GM19372 (cell line): ENCODE results near the gene MYO1B.
A peak's percentile ranks its signal among the peaks of the same experiment; 100 is the strongest.

ENCODE experiments used
- ATAC-seq: cut with Tn5 transposase; IDR thresholded peaks from one replicate; pipeline ENCODE4 v1.9.1; 2021; ENCODE audit warnings: mild to moderate bottlenecking, low read depth, moderate library complexity; ENCODE audit not compliant: unreplicated experiment

MYO1B gene

DNA sequence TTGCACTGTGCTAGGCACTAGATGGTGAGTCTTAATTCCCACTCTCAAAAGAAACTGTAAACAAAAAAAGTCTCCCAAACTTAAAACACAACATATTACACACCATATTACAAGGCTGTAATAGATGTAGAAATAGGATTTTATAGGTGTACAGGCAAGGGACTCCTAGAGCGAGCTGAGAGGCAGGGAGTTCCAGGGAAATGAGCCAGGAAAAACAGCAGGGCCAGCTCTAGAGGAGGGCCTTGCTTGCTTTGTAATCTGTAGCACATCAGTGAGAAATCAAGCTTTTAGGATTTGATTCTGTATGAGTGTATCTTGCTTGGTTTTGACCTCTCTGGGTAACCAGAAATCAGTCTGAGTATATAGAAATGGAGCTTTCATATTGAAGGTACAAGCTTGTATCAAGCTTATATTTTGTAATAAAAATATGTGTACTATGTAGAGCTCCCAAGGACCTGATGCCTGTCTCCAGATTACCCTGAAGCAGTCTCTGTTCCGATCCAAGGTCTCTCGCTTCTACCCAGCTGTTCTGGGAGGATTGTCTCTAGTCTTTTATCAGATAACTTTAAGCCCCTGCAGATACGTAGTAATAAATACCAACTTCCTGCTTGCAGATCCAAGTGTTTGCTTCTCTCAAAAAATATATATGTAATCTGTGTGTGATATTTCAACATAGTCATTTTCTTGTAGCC is 73.0 kb downstream of the MYO1B start:
- ATAC-seq, result no peak

DNA sequence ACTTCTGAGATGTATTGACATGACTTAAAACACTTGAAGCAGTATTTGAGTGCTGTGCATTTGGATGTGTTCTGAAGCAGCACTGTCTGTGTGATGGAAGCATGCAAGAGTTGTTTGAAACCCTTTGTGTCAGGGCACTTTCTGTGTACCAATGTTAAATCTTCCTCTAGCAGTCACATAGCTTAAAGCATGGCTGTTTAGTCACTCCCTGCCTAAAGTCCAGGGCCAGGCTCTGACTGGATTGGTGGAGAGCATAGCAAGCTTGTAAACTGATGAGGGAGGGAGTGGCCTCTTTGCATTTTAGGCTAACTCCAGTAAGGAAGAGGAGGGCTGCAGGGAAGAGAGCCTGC is 73.5 kb downstream of the MYO1B start:
- no peak for ATAC-seq

DNA sequence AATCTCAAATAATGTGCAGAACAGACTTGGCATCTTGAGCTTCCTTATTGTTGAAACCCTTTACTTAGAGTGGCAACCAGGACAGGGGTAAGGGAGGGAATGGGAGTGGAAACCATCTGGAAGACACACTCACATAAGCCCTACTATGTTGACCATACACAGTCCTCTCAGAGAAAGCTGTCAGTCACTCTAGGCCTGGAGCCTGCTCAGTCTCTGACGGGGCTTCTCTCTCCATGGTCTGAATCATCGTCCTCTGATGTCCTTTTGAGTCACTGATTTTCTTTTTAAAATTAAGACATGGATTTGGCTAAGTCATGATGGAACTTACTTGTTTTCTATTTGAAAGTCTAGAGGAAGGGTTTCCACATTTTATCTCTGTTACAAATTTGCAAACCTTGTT is 74.0 kb downstream of the MYO1B start:
- no peak for ATAC-seq

DNA sequence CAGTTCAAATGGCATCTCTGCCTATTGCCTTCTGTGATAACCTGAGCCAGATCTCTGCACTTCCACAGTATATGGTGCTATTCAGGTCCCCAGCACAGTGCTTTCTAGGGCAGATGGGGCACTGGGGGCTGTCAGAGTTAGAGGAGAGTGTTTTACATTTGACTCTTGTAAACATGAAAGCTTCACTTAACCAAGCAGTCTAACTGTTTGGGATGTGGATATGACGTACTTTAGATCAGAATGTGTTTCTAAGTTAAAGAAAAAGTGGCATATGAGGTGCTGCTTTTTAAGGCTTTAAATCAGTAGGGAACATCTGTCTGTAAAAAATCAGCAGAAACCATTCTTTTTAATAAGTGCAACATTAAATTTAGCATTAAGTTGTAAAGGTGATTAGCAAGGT is 75.7 kb downstream of the MYO1B start:
- ATAC-seq, result no peak

DNA sequence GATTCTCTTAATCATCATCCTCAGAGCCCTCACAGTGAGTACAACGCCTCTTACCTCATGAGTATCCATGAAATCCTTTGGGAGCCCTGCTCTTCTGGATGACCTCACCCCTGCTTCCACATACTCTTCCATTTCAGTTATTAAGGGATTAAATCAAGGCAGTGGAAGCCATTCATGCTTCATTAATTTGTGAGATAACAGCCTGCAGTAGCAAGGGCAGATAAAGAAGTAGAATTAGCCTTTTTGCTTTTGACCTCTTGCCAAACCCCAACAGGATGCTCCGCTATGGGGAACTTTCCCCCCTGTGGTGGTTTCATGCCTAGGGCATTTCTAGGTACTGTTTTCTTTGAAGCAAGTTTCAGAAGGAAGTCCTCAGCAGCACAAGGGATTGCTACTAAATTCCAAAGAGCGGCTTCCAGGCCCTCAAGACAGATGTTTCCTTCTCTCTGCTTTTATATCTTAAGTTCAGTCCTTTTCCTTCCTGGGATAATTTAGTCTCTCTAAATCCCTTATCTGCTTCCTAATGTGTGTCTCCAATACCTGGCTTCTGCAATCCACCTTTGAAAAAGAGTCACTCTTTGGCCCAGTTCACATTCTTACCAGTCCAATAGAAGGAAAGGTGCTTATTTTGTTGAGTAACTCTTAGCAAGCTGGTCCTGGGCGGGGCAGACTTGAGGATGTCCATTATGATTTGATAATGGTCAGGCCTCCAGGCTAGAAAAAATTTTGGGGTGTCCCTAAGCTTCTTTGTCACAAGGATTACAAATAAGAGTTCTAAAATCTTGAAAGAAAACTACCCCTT is 76.9 kb downstream of the MYO1B start:
- ATAC-seq, result peak; percentile 52

DNA sequence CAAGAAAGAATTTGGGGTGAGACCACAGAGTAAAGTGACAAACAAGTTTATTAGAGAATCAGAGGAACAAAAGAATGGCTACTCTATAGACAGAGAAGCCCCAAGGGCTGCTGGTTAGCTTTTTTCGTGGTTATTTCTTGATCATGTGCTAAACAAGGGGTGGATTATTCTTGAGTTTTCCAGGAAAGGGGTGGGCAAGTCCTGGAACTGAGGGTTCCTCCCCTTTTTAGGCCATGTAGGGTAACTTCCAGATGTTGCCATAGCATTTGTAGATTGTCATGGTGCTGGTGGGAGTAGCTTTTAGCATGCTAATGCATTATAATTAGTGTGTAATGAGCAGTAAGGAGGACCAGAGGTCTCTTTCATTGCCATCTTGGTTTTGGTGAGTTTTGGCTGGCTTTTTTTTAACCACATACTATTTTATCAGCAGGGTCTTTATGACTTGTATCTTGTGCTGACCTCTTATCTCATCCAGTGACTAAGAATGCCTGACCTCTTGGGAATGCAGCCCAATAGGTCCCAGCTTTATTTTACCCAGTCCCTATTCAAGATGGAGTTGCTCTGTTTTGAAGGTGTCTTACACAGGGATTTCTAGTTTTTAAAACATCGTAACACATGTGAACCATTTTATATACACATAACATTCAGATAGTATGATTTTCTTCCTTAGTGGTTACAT is 77.8 kb downstream of the MYO1B start:
- no peak for ATAC-seq

DNA sequence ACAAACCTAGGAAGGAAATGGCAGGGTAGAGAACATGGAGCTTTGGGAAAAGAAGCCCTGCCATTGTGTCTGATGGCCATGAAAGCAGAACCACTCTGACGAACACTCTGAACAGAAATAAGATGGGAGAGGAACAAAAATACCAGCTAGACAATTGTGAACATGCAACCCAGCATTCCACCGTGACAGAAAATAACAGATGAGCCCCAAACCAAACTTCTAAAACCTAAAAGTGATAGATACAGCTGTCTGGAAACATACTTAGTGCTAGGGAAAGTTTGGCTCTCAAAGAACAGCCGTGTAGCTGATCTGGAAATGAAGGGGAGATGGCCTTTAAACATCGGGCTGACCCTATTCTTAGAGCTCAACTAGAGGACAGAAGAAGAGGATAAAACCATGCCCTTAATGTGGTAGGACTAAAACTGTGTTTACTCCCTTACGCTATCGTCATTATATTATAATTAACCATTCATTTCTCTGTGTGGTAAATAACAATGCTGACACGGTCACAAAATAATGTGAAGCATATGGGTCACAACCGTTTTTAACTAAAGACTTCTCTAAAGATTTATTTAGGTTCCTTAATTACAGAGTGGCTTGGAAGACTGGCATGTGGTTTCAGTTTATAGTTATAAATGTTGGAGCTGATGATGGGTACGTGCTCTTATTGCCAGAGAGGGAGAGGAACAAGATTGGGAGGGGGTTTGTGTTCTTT is 80.6 kb downstream of the MYO1B start:
- ATAC-seq, result no peak

DNA sequence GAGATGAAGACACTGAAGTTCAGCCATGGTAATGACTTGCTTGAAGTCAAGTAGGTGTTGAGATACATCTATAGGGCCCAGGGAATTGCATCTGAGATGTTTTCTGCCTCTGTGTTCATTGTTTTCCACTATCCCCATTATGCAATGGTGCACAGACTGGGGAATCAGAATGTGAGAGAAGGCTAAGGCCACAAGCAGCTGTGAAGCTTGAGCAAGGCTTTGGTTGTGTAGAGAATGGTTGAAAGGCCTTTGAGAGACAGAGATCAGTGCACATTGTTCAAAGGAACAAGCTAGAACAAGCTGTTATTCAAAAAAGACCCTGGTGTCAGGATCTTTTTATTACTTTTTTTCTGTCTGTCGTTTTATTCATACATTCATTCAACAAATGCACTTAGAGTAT is 82.3 kb downstream of the MYO1B start:
- no peak for ATAC-seq

DNA sequence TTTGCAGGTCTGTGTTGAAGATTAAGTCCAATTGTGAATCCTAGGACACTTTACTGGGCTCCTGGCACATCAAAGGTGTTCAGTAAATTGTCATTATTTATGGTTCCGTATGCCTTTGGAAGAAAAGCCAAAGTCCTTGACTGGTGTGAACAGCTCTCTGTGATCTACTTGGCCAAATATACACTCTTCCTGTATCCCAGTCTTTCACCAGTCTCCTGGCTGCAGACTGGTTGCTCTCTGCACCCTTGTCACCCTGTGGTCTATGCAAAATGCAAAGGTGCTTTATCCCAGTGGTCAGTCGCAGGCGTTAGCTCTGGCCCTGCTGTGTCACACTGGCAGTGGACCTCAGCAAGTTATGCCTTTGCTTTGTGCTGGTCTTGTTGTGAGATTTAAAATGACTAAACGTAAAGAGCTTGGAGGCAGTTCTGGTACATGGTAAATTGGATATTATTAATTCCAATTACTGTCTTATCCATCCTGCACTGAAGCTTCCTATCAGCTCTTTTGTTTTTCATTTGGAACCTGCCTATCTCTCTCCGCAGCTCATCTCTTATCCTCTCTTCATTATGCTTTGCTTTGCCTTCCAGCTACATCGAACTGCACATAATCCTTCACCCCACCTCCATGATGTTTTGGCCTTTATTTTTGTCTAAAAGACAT is 83.1 kb downstream of the MYO1B start:
- ATAC-seq, result no peak

DNA sequence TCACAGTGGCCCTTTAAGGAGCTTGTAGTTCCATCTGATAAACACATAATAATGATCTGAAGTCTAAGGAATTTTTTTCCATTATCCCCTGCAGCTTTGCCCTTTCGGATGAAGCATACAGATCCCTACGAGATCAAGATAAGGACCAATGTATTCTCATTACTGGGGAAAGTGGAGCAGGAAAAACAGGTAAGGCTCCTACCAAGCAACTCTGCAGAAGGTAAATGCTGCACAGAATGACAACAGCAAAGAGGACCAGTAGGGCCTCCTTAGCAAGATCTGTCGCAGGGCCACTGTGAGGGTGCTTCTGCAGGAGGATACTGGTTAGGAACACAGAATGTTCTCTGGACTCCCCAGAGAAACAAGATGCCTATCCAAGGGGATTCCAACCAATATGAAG is 84.6 kb downstream of the MYO1B start:
- ATAC-seq, result no peak

DNA sequence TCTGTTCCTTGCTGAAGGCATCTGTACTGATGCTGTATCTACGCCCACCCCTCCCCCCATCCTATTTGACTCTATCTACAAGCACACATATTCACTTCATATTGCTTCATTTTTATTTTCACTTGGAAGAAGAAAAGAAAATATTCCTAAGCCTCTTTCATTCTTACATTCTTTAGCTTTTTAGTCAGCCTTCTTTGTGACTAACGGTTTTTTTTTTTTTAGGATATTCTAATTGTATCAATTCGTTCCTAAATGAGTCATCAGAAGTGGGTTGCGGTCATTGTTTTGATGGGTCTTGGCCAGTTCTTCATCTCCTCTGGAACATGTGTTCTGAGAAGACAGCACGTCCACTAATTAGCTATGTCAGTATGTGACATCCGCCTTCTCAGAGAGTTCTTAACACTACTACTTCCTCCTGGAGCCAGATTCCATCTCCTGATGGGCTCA is 88.7 kb downstream of the MYO1B start:
- ATAC-seq, result no peak

DNA sequence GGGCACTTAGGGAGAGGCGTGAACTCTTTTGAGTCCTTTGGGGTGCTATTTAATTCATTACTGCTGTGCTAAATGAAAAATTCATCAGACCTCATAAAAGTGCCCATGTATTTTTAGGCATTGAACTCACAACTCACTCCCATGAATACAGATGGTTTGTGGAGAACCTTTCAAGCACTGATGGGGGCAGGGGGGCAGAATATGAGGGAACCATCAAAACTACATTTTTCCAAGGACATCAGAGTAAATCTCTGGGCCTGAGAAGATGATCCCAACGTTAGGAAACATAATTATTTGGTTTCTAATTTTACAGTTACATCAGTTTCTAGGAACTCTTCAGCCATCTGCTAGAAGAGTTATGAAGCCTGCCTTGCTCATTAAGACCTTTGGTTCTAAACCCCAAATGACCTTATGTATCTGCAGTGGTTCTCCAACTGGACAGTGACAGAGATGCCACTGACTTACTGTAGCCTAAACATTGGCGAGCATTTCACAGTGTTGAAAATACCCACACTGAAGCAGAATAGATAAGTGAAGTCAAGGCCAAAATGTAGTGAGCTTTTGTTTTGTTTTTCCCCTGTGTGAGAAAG is 90.8 kb downstream of the MYO1B start:
- ATAC-seq, result no peak

DNA sequence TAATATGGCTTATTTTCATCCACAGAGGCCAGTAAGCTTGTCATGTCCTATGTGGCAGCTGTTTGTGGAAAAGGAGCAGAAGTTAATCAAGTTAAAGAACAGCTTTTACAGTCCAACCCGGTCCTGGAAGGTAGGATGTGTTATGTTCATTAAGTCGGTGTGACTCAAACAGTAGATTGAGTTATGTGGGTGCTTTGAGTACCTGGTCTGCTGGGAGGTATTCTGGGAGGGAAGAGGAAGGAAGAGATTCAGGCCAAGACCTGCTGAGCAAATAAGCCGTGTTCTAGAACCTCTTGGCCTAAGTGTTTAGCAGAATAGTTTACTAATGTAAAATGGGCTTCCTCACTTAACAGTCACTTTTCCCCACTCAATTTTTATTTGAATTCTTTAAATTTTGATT is 96.2 kb downstream of the MYO1B start:
- ATAC-seq, result no peak

DNA sequence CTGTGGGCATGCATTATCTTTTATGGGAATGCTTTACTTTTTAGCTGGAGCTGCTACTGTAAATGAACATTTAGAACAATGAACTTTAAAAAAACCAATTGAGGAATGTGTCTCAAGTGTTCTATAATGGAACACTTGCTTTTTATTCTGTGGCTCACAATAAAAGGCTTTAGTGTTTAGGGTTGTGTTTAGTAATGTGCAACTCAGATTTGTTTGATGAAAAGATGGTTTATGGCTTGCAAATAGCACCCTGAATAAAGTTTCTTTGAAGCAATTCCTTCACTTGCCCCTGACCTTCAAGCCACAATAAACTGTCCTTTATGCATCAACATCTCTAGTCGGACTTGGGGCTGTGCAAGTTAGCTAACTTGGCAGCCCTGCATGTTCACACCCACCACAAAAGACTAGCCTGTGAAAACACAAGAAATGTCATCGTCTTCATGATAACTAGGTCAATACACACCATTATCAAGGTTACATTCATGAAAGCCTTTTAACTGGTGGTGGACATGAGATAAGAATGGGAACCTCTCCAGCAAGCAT is 98.7 kb downstream of the MYO1B start:
- no peak for ATAC-seq

DNA sequence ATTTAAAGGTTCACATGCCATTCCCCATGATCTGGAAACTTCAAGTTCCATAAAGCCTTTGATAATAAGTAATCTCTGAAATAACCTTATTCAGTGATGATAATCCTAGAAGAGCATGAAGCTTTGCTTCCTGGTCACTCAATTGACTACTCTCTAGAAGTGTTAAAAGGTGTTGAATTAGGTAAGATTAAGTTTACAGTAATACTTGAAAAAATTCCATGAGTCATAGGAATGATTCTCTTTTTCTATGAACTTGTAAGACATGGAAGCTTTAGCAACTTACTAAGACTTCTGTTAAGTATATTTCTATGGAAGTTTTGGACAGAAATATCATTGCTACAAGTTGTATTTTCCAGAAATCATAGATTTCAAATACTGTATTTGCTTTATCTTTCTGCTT is 100.6 kb downstream of the MYO1B start:
- ATAC-seq, result no peak

DNA sequence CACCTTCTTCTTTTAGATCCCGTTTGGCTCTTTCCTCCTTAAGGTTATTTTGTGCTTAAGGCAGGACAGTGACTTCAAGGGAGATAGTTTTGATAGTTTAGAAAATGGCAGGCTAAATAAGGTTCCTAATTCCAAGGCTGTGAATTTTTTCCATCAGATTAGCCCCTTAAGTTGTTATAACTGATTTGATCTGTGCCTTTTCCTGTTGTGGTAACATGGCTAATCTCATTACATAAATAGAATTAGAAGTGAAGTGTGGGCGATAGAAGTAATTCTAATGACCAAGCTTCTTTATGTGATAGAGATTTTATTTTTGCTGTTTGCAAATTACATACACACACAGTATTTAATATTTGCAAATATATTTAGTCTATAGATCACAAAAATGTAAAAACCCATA is 102.0 kb downstream of the MYO1B start:
- no peak for ATAC-seq

DNA sequence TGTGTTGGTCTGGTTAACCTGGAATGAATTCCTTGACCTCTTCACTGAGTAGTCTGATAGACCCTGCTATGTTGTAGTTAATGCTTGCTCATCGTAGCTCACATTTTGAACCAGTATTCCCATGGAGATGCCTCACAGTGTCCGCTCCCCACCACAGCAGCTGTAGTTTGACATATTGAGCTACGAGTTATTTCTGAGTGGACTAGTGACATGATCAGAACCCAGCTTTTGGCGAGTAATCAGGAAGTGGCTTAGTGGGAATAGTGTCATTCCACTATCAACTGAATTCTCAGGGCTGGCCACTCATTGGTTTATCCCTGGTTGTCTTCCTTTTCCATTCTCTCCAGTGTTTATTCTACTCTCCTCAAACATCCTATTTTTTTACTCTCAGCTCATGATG is 102.7 kb downstream of the MYO1B start:
- ATAC-seq, result no peak

DNA sequence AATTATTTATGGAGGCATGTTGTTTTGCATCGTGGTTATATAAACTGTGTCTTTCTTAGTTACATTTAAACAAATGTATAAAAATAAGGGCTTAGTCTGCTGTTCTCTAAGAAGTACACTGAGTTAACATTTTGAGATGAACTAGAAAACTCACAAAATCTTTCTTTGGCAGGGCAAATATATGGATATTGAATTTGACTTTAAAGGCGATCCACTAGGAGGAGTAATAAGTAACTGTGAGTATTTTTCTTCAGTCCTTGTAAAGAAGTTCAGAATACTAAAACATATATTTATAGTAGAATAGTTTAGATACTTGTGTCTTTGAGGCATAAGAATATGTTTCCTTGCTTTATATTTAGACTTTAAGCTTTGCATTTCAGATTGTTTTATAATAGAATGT is 104.8 kb downstream of the MYO1B start:
- no peak for ATAC-seq

DNA sequence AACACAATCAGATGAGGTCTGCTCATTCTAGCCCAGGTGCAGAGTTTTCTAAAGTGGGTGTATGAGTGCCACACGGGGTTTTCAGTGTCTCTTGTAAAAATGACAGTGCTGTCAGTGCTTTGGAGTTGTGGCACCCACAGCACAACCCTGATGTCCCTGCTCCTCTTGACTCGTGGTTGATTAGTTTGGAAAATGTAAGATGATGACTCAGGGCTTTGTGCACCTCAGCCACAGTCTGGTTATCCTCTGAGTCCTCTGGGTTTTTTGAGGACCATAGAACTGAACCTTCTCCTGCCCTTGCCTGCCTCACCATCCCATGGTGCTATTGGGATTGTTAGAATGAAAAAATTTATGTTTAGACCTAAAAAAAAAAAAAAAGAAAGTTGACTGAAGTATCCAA is 105.6 kb downstream of the MYO1B start:
- no peak for ATAC-seq

DNA sequence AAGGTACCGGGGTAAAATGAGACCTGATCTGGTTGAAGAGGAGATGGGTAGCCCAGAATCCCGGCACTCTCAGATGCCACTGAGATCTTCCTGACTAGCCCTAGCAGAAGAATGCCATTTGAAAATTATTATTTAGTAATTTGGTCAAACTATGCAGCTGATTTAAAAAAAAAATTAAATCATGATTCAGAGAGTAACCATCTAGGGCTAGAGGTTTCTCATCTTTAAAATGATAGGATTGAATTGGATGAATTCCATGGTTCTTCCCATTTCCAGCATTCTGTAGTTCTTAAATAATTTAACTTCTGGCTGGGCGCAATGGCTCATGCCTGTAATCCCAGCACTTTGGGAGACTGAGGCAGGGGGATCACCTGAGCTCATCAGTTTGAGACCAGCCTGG is 106.1 kb downstream of the MYO1B start:
- no peak for ATAC-seq
